CD8-positive, alpha-beta memory T cell (primary cell): Measurements from ENCODE around the gene GRM5. TPM values are rescaled to one million over a fixed set of nuclear protein-coding genes. Genes with fewer than 3 reads are reported as not detected.

Experiments used
- CTCF ChIA-PET: fragments of 350-600 bp; sonication (Branson Sonifier 250); formaldehyde crosslinking; loops from one replicate; lab custom pipeline; 2021; ENCODE audit warnings: antibody characterized with exemption; lab: Charles Lee
- POLR2A ChIA-PET: fragments of 350-600 bp; sonication (Branson Sonifier 250); formaldehyde crosslinking; loops from one replicate; lab custom pipeline; 2021; ENCODE audit warnings: antibody characterized with exemption; lab: Charles Lee
- DNase-seq, 5 donors: peaks; one replicate each; pipeline versions ENCODE4 v3.0.0 to v3.0.0-alpha.2; 2020 to 2022; ENCODE audit warnings: mixed read lengths in 1 of 5
- H3K27ac ChIP-seq: one replicate; pipeline ENCODE4 v1.7.0; 2013; ENCODE audit warnings: low read depth, mild to moderate bottlenecking, low read length, moderate library complexity
- H3K27me3 ChIP-seq: 2 replicates; pipeline ENCODE4 v1.7.0; 2013; ENCODE audit warnings: low read length, mild to moderate bottlenecking; ENCODE audit not compliant: insufficient read depth, poor library complexity, severe bottlenecking
- H3K36me3 ChIP-seq: 2 replicates; pipeline ENCODE4 v1.7.0; 2013; ENCODE audit warnings: mild to moderate bottlenecking, low read length, moderate library complexity; ENCODE audit not compliant: insufficient read depth
- H3K4me1 ChIP-seq: 2 replicates; pipeline ENCODE4 v1.7.0; 2013; ENCODE audit warnings: mild to moderate bottlenecking, low read length, moderate library complexity; ENCODE audit not compliant: insufficient read depth
- H3K4me3 ChIP-seq: 2 replicates; pipeline ENCODE4 v1.7.0; 2013; ENCODE audit warnings: mild to moderate bottlenecking, low read length
- H3K9me3 ChIP-seq: 2 replicates; pipeline ENCODE4 v1.7.0; 2013; ENCODE audit warnings: mild to moderate bottlenecking, low read length
- H3K27ac Mint-ChIP-seq, 8 donors: one replicate each; pipeline ENCODE4 v1.8.0; 2020 to 2021; ENCODE audit warnings: mixed read lengths in 8 of 8, mild to moderate bottlenecking in 6 of 8, inconsistent platforms in 3 of 8, moderate library complexity in 3 of 8
- H3K27me3 Mint-ChIP-seq, 2 donors: one replicate each; pipeline ENCODE4 v1.8.0; 2020 to 2021; ENCODE audit warnings: mixed read lengths in 2 of 2, mild to moderate bottlenecking in 1 of 2, moderate library complexity in 1 of 2
- H3K36me3 Mint-ChIP-seq, 3 donors: one replicate each; pipeline ENCODE4 v1.8.0; 2020 to 2021; ENCODE audit warnings: mixed read lengths in 3 of 3, inconsistent platforms in 1 of 3, mild to moderate bottlenecking in 1 of 3
- H3K4me1 Mint-ChIP-seq, 3 donors: one replicate each; pipeline ENCODE4 v1.8.0; 2020 to 2021; ENCODE audit warnings: mixed read lengths in 3 of 3, inconsistent platforms in 1 of 3, mild to moderate bottlenecking in 1 of 3
- H3K4me3 Mint-ChIP-seq, 7 donors: one replicate each; pipeline ENCODE4 v1.8.0; 2020 to 2021; ENCODE audit warnings: mixed read lengths in 7 of 7, mild to moderate bottlenecking in 6 of 7, moderate library complexity in 4 of 7, inconsistent platforms in 2 of 7
- H3K9me3 Mint-ChIP-seq, 5 donors: one replicate each; pipeline ENCODE4 v1.8.0; 2020 to 2022; ENCODE audit warnings: mixed read lengths in 5 of 5, mild to moderate bottlenecking in 3 of 5, moderate library complexity in 2 of 5, inconsistent platforms in 1 of 5
- polyA plus RNA-seq: library from polyadenylated mRNA; unstranded; fragments of 300-500 nt; fragmentation: Illumina TruSeq; gene quantifications from one replicate; pipeline ENCODE4 v1.2.3, GENCODE V29; 2021
- total RNA-seq, 2 experiments: library from RNA; stranded (reverse); gene quantifications; one replicate each; pipeline ENCODE4 v1.2.3, GENCODE V29; 2021

Gene GRM5
- total and polyA plus RNA-seq, 3 experiments from 2014 or later, result not detected

- H3K36me3 Mint-ChIP-seq, result no peaks in the 10 kb centered on the region
- H3K4me1 Mint-ChIP-seq, result no peaks in the 10 kb centered on the region
- H3K27ac Mint-ChIP-seq, result no peak overlapping the region
- no peak overlapping the region for H3K4me3 Mint-ChIP-seq
- Histone ChIP-seq H3K4me3 (no peak overlapping the region), H3K36me3 (no peaks in the 10 kb centered on the region), H3K27ac (no peak overlapping the region), H3K9me3 (no peaks in the 10 kb centered on the region), H3K4me1 (no peaks in the 10 kb centered on the region), H3K27me3 (no peaks in the 10 kb centered on the region)
- ChIA-PET CTCF (no interaction called here), POLR2A (no interaction called here)
- no peak for DNase-seq
- H3K27me3 Mint-ChIP-seq, result peaks cover 0 to 3% of the 10 kb centered on the region in 2 donors
- no peaks in the 10 kb centered on the region for H3K9me3 Mint-ChIP-seq
These were observed 544.4 kb downstream of the GRM5 start for GRCh38 chr11:88521399-88521798.

DNA sequence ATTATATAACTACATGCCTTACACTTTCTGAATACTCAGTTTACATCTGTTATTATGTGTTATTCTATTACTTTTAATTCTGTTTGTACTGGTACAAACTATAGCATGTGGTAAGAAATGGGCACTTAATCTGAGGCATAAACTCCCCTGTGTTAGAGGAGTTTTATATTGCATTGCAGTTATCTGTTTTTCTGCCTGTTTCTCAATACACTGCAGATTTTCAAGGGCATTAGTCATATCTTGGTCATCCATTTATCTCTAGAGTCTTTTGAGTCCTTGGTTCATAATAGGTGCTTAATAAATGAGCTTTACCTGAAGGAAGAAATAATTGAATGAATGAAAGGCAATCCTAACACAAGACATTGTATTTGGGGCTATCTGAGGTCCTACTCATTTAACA, 545.4 kb downstream of the GRM5 start:
- Mint-ChIP-seq H3K27me3 (peaks cover 2 to 9% of the 10 kb centered on the region in 2 donors), H3K9me3 (no peaks in the 10 kb centered on the region), H3K36me3 (no peaks in the 10 kb centered on the region), H3K4me3 (no peak overlapping the region), H3K4me1 (no peaks in the 10 kb centered on the region), H3K27ac (no peak overlapping the region)
- Histone ChIP-seq H3K27me3 (no peaks in the 10 kb centered on the region), H3K27ac (no peak overlapping the region), H3K4me1 (no peaks in the 10 kb centered on the region), H3K9me3 (no peaks in the 10 kb centered on the region), H3K4me3 (no peak overlapping the region), H3K36me3 (no peaks in the 10 kb centered on the region)
- POLR2A ChIA-PET, result no interaction called here
- no peak for DNase-seq
- CTCF ChIA-PET, result no interaction called here

DNA sequence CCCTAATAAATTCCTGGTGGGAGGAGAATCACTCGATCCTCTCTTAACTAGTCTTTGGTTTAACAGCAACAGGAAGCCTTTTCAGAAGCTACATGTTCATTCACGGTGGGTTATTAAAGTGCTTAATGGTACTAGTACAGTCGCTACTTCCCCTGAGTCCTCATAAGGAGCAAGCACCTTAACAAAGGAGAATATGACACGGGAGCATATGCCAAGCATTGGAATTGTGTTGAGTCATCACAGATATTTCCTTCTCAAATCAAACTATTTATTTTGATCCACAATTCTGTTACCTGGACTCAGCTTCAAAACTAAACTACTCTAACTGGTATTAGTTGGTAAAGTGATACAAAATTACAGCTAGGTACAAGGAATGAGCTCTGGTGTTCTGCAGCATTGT, 550.8 kb downstream of the GRM5 start:
- no peak overlapping the region for H3K27ac Mint-ChIP-seq
- no peak overlapping the region for H3K4me3 Mint-ChIP-seq
- H3K9me3 Mint-ChIP-seq, result no peaks in the 10 kb centered on the region
- peaks cover 22 to 49% of the 10 kb centered on the region in 2 donors for H3K27me3 Mint-ChIP-seq
- CTCF ChIA-PET, result no interaction called here
- Histone ChIP-seq H3K27me3 (no peaks in the 10 kb centered on the region), H3K9me3 (no peaks in the 10 kb centered on the region), H3K36me3 (no peaks in the 10 kb centered on the region), H3K4me1 (no peaks in the 10 kb centered on the region), H3K27ac (no peak overlapping the region), H3K4me3 (no peak overlapping the region)
- H3K4me1 Mint-ChIP-seq, result no peaks in the 10 kb centered on the region
- no peaks in the 10 kb centered on the region for H3K36me3 Mint-ChIP-seq
- POLR2A ChIA-PET, result no interaction called here
- no peak for DNase-seq

DNA sequence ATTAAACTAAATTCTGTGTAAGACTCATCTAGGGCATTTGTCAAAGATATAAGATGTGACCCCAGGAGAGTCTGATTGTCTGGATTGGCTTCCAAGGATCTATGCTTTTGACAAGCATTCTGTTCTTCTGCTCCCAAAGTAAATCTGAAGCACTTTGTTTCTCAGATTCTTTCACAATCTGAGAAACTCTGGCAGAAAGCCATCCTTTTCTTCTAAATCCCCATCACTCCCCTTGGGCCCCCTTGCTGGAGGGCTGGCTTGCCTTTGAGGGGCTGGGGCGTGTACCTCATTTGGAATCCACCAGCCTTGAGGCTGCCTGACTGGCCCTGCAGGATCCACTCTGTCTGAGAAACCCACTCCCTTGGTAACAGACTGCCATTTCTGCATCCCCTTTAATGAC, 554.8 kb downstream of the GRM5 start:
- Mint-ChIP-seq H3K9me3 (no peaks in the 10 kb centered on the region), H3K4me1 (peaks cover 9 to 18% (median 17%) of the 10 kb centered on the region in 3 donors), H3K36me3 (no peaks in the 10 kb centered on the region), H3K27ac (no peak overlapping the region), H3K27me3 (peaks cover 39 to 80% of the 10 kb centered on the region in 2 donors), H3K4me3 (peak overlapping the region in 1 of 7 donors; percentile 9)
- peaks cover 16% of the 10 kb centered on the region for H3K27me3 ChIP-seq
- peaks cover 4% of the 10 kb centered on the region for H3K4me1 ChIP-seq
- no peaks in the 10 kb centered on the region for H3K36me3 ChIP-seq
- DNase-seq, result no peak
- no peak overlapping the region for H3K27ac ChIP-seq
- H3K4me3 ChIP-seq, result no peak overlapping the region
- CTCF ChIA-PET, result no interaction called here
- no peaks in the 10 kb centered on the region for H3K9me3 ChIP-seq
- POLR2A ChIA-PET, result no interaction called here

DNA sequence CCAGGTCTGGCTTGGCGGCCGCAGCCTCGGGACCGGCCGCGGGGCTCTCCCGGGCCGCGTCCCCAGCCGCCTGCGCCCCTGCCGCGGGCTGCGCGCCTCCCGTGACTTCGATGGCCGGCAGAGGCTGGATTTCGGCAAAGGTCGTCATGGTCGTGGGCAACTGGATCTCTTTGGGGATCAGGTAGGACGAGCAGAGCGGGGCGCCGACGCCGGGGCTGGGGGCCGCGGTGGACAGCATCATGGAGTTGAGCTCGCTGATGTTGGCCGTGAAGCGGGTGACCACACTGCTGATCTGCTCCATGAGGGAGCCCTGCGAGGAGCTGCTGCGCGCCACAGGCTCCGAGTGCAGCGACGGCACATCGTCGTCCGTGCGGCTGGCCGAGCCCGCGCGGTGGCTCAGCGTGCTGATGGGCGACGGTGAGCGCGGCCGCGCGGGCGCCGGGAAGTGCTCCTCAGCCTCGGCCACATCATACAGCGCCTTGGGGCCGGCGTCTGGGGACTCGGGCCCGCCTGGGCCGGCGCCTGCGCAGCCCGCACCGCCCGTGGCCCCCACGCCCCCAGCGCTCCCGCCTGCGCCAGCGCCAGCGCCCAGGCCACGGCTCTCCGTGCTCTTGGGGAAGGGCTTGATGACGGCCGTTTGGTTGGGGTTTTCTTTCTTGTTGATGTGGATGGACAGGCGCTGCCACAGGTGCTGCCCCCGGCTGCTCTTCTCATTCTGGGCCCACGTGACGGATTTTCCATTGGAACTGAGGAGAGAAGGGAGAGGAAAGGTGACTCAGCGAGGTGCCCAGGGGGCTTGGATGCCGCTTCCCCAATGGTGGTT, 556.8 kb downstream of the GRM5 start:
- H3K9me3 Mint-ChIP-seq, result no peaks in the 10 kb centered on the region
- Histone ChIP-seq H3K4me3 (no peak overlapping the region), H3K27me3 (peaks cover 16% of the 10 kb centered on the region), H3K4me1 (peaks cover 4% of the 10 kb centered on the region), H3K9me3 (no peaks in the 10 kb centered on the region), H3K27ac (no peak overlapping the region), H3K36me3 (no peaks in the 10 kb centered on the region)
- POLR2A ChIA-PET, result no interaction called here
- no peaks in the 10 kb centered on the region for H3K36me3 Mint-ChIP-seq
- H3K27me3 Mint-ChIP-seq, result peaks cover 47 to 73% of the 10 kb centered on the region in 2 donors
- CTCF ChIA-PET, result no interaction called here
- DNase-seq, result peak in 1 of 5 donors; percentile 37
- H3K4me3 Mint-ChIP-seq, result peak overlapping the region; percentile 72 to 83 (median 78)
- H3K4me1 Mint-ChIP-seq, result peaks cover 9 to 18% (median 17%) of the 10 kb centered on the region in 3 donors
- H3K27ac Mint-ChIP-seq, result peak overlapping the region in 1 of 8 donors; percentile 1

GRCh38 chr11:88508418-88508758, 557.4 kb downstream of the GRM5 start:
- Mint-ChIP-seq H3K4me1 (peaks cover 9 to 18% (median 17%) of the 10 kb centered on the region in 3 donors), H3K27me3 (peaks cover 44 to 67% of the 10 kb centered on the region in 2 donors), H3K36me3 (no peaks in the 10 kb centered on the region), H3K4me3 (peak overlapping the region; percentile 6 to 82 (median 78)), H3K27ac (peak overlapping the region in 1 of 8 donors; percentile 5), H3K9me3 (no peaks in the 10 kb centered on the region)
- peaks cover 16% of the 10 kb centered on the region for H3K27me3 ChIP-seq
- no peak for DNase-seq
- ChIA-PET POLR2A (no interaction called here), CTCF (no interaction called here)
- H3K27ac ChIP-seq, result no peak overlapping the region
- H3K36me3 ChIP-seq, result no peaks in the 10 kb centered on the region
- H3K4me3 ChIP-seq, result no peak overlapping the region
- peaks cover 4% of the 10 kb centered on the region for H3K4me1 ChIP-seq
- no peaks in the 10 kb centered on the region for H3K9me3 ChIP-seq

DNA sequence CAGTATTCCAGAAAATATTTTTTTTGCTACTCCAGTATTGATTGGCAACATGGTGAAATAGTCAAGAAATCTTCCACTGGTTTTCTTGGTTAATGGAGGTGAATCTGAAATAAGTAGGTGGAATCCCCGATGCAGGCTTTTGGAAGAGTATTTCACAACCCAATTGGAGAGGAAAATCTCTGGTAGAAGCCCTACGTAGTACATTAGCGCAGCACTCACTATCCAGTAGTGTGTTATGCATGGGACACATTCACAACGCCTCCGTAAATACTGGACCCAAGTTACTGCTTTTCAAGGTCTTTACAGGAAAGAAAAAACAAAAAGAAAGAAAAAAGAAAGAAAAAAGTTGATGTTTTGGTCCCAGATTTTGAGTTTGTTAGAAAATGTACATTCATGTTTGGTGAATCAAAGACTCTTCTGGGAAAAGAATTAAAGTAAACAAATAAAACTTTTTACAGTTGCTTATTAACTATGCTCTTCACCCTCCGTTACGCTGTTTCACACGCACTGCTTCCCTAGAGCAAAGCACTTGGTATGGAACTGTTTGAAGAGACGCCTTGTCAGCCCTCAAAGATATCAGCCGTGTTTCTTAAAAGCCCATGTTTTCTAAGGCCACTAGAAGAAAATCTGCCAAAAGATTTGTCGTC, 557.9 kb downstream of the GRM5 start:
- ChIA-PET POLR2A (no interaction called here), CTCF (no interaction called here)
- Histone ChIP-seq H3K4me3 (no peak overlapping the region), H3K4me1 (peaks cover 4% of the 10 kb centered on the region), H3K36me3 (no peaks in the 10 kb centered on the region), H3K27me3 (peaks cover 16% of the 10 kb centered on the region), H3K9me3 (no peaks in the 10 kb centered on the region), H3K27ac (no peak overlapping the region)
- Mint-ChIP-seq H3K27ac (peak overlapping the region in 1 of 8 donors; percentile 5), H3K27me3 (peaks cover 44 to 70% of the 10 kb centered on the region in 2 donors), H3K4me1 (peaks cover 9 to 18% (median 17%) of the 10 kb centered on the region in 3 donors), H3K36me3 (peaks cover 0 to 3% (median 0%) of the 10 kb centered on the region in 3 donors), H3K9me3 (no peaks in the 10 kb centered on the region), H3K4me3 (peak overlapping the region; percentile 6 to 82 (median 78))
- no peak for DNase-seq

- Mint-ChIP-seq H3K27ac (no peak overlapping the region), H3K27me3 (peaks cover 12 to 26% of the 10 kb centered on the region in 2 donors), H3K36me3 (peaks cover 0 to 3% (median 0%) of the 10 kb centered on the region in 3 donors), H3K9me3 (no peaks in the 10 kb centered on the region), H3K4me1 (no peaks in the 10 kb centered on the region), H3K4me3 (no peak overlapping the region)
- ChIA-PET POLR2A (no interaction called here), CTCF (no interaction called here)
- no peak for DNase-seq
- H3K4me1 ChIP-seq, result no peaks in the 10 kb centered on the region
- no peak overlapping the region for H3K27ac ChIP-seq
- H3K27me3 ChIP-seq, result no peaks in the 10 kb centered on the region
- H3K9me3 ChIP-seq, result no peaks in the 10 kb centered on the region
- H3K4me3 ChIP-seq, result no peak overlapping the region
- no peaks in the 10 kb centered on the region for H3K36me3 ChIP-seq
These were observed 564.2 kb downstream of the GRM5 start for GRCh38 chr11:88501541-88501940.
